HepG2 (cell line): ENCODE measurements around the gene DYNC1LI1. TPM values are rescaled to one million over a fixed set of nuclear protein-coding genes. Genes with fewer than 3 reads are reported as not detected.

Source experiments
- BRCA1 ChIP-seq: sonication (generic); formaldehyde crosslinking; IDR thresholded peaks from 2 replicates; pipeline ENCODE4 v1.4.0; 2020; ENCODE audit warnings: missing genetic modification reagents
- DMAP1 ChIP-seq: IDR thresholded peaks from 2 replicates; pipeline ENCODE4 v1.6.1; 2016
- ERF ChIP-seq: IDR thresholded peaks from 2 replicates; pipeline ENCODE4 v1.6.1; 2018; ENCODE audit warnings: missing biosample characterization, missing genetic modification reagents
- GTF2F1 ChIP-seq: fragments of 150-350 bp; IDR thresholded peaks from 2 replicates; pipeline ENCODE4 v1.6.1; 2014; ENCODE audit warnings: low read length
- HOXA5 ChIP-seq: sonication (generic); formaldehyde crosslinking; IDR thresholded peaks from 2 replicates; pipeline ENCODE4 v1.4.0; 2020; ENCODE audit warnings: missing genetic modification reagents
- MIER3 ChIP-seq: IDR thresholded peaks from 2 replicates; pipeline ENCODE4 v1.6.1; 2016; ENCODE audit warnings: missing compliant biosample characterization, borderline replicate concordance
- NR2C2 ChIP-seq: sonication (generic); formaldehyde crosslinking; IDR thresholded peaks from 2 replicates; pipeline ENCODE4 v1.4.0; 2020; ENCODE audit warnings: missing genetic modification reagents, mild to moderate bottlenecking, moderate library complexity, borderline replicate concordance
- NR2F6 ChIP-seq, 2 experiments: IDR thresholded peaks; 2 replicates each; pipeline ENCODE4 v1.6.1; 2016; ENCODE audit warnings: antibody characterized with exemption in 1 of 2, mild to moderate bottlenecking in 1 of 2
- PHF5A ChIP-seq: IDR thresholded peaks from one replicate; pipeline ENCODE4 v1.6.1; 2018; ENCODE audit warnings: low read depth, missing genetic modification reagents; ENCODE audit not compliant: unreplicated experiment
- RFX1 ChIP-seq: fragments of 450-650 bp; IDR thresholded peaks from 2 replicates; pipeline ENCODE4 v1.6.1; 2017
- SMAD9 ChIP-seq: sonication (generic); formaldehyde crosslinking; IDR thresholded peaks from 2 replicates; pipeline ENCODE4 v1.5.1; 2020; ENCODE audit warnings: mild to moderate bottlenecking, missing genetic modification reagents
- SP5 ChIP-seq: IDR thresholded peaks from 2 replicates; pipeline ENCODE4 v1.6.1; 2016; ENCODE audit warnings: low read depth, borderline replicate concordance
- SRF ChIP-seq: IDR thresholded peaks from 2 replicates; pipeline ENCODE4 v1.6.1; 2011; ENCODE audit warnings: mild to moderate bottlenecking, low read depth, low read length, moderate library complexity
- SRY ChIP-seq: sonication (generic); formaldehyde crosslinking; IDR thresholded peaks from 2 replicates; pipeline ENCODE4 v1.8.0; 2022; ENCODE audit warnings: mild to moderate bottlenecking, missing genetic modification reagents
- SUZ12 ChIP-seq: fragments of 150-350 bp; IDR thresholded peaks from 2 replicates; pipeline ENCODE4 v1.6.1; 2014; ENCODE audit warnings: low read depth, low read length
- TOE1 ChIP-seq: sonication (generic); formaldehyde crosslinking; IDR thresholded peaks from 2 replicates; pipeline ENCODE4 v1.4.0; 2020; ENCODE audit warnings: mild to moderate bottlenecking, missing genetic modification reagents
- U2AF1 ChIP-seq: fragments of 200-400 bp; formaldehyde crosslinking; optimal IDR thresholded peaks from 2 replicates; pipeline ENCODE3; 2017; ENCODE audit warnings: mild to moderate bottlenecking, low read depth, low read length
- ZBTB34 ChIP-seq: sonication (generic); formaldehyde crosslinking; IDR thresholded peaks from 2 replicates; pipeline ENCODE4 v1.8.0; 2022; ENCODE audit warnings: mild to moderate bottlenecking, missing genetic modification reagents
- ZNF318 ChIP-seq: sonication (generic); formaldehyde crosslinking; IDR thresholded peaks from 2 replicates; pipeline ENCODE4 v1.4.0; 2020; ENCODE audit warnings: mild to moderate bottlenecking, missing genetic modification reagents
- ZNF615 ChIP-seq: sonication (generic); formaldehyde crosslinking; IDR thresholded peaks from 2 replicates; pipeline ENCODE4 v1.5.0; 2020; ENCODE audit warnings: mild to moderate bottlenecking, missing genetic modification reagents, borderline replicate concordance
- ZNF724P ChIP-seq: sonication (generic); formaldehyde crosslinking; IDR thresholded peaks from 2 replicates; pipeline ENCODE4 v1.8.0; 2022; ENCODE audit warnings: missing genetic modification reagents, borderline replicate concordance
- ZNF777 ChIP-seq: sonication (generic); formaldehyde crosslinking; IDR thresholded peaks from 2 replicates; pipeline ENCODE4 v1.4.0; 2020; ENCODE audit warnings: missing genetic modification reagents
- ZSCAN20 ChIP-seq: sonication (generic); formaldehyde crosslinking; IDR thresholded peaks from 2 replicates; pipeline ENCODE4 v1.4.0; 2020; ENCODE audit warnings: missing genetic modification reagents, mild to moderate bottlenecking, borderline replicate concordance
- polyA plus RNA-seq, 8 experiments: library from polyadenylated mRNA; depleted of rRNA in 3 of 8; stranded (reverse) in 7 of 8; unstranded in 1 of 8; fragments of >200 nt; fragmentation: Illumina TruSeq in 4 of 8; extraction: Trizol in 4 of 8; gene quantifications; 2 replicates each; pipeline versions ENCODE4 v1.2.1 to v1.2.3, GENCODE V29; 2011 to 2016; ENCODE audit warnings: low read depth in 4 of 8, missing spikeins in 1 of 8, mixed read lengths in 1 of 8; ENCODE audit not compliant: insufficient read depth in 1 of 8
- total RNA-seq, 5 experiments: library from RNA; depleted of rRNA; stranded (reverse); fragments of >200 nt; fragmentation: Illumina TruSeq; extraction: Trizol; gene quantifications; 2 replicates each; pipeline ENCODE4 v1.2.3, GENCODE V29; 2016; ENCODE audit warnings: low read depth in 1 of 5

DYNC1LI1 gene
- total and polyA plus RNA-seq, 2 of the 13 experiments (the other 11 are each of a cell fraction or from before 2014, with no cell fraction given) = 13.4 to 37.1 TPM

- TF ChIP-seq ZNF615 (CRISPR knock-in tag) (no peak), SRF (no peak), MIER3 (CRISPR knock-in tag) (no peak), ZNF724P (CRISPR knock-in tag) (no peak; the same call in 1 of the 2 replicates), ERF (CRISPR knock-in tag) (no peak), GTF2F1 (no peak), U2AF1 (no peak), BRCA1 (no peak), SRY (CRISPR knock-in tag) (no peak), SP5 (CRISPR knock-in tag) (peak; percentile 72; the same call in 1 of the 2 replicates), ZNF318 (CRISPR knock-in tag) (no peak), NR2C2 (CRISPR knock-in tag) (peak; percentile 63), HOXA5 (CRISPR knock-in tag) (no peak; the same call in 1 of the 2 replicates), NR2F6 (IDR thresholded peaks at IDR 0.05) (peak; percentile 43; the same call in 1 of the 2 replicates), NR2F6 (CRISPR knock-in tag; IDR thresholded peaks at IDR 0.05) (peak; percentile 69; the same call in 1 of the 2 replicates), RFX1 (no peak), ZNF777 (CRISPR knock-in tag) (no peak), SUZ12 (no peak), ZBTB34 (CRISPR knock-in tag) (no peak), SMAD9 (CRISPR knock-in tag) (no peak), TOE1 (no peak), ZSCAN20 (CRISPR knock-in tag) (no peak), DMAP1 (CRISPR knock-in tag) (peak; percentile 20), PHF5A (no peak)
These were observed 878 bp downstream of the DYNC1LI1 start (continued) for GRCh38 chr3:32569540-32570420.
